ENCODE measurements around the gene MYOM1.
"Not testable (repeated sequence)": the region's sequence is repeated elsewhere in the genome, so short reads cannot be mapped to it uniquely, and the experiment has no call there.

MYOM1 gene

DNA sequence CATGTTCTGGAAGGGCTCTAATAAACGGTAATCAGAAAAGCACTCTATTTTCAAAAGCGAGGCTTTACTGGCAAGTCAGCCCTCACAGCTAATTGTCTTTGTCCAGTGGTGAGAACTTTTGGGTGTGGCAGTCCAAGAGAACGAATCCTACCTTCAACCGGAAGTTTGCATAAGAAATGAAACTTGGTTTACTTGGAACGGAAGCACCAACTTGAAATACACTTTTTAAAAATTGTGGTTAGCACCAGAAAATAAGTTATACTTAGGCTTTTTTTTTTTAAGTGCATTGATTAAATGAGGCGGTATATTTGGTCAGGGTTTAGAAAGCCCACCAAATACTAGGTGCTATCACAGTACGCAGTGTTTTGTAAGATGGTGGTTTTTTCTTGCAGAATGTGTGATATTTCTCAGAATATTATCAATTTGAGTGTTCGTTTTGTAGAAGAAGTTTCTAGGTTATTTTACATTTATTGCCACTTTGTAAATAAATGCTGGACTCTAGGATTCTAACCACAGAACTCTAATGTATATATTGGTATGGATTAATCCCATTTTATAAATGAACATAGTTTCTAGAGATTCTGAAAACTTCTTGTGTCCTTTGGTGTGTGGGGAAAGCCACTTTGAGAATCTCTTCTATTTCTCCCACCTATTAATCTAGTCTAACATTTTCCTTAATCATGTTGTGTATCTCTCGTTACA lies 29.0 kb upstream of the MYOM1 start:
- DNase-seq (ENCODE audit: low read depth): no peak

DNA sequence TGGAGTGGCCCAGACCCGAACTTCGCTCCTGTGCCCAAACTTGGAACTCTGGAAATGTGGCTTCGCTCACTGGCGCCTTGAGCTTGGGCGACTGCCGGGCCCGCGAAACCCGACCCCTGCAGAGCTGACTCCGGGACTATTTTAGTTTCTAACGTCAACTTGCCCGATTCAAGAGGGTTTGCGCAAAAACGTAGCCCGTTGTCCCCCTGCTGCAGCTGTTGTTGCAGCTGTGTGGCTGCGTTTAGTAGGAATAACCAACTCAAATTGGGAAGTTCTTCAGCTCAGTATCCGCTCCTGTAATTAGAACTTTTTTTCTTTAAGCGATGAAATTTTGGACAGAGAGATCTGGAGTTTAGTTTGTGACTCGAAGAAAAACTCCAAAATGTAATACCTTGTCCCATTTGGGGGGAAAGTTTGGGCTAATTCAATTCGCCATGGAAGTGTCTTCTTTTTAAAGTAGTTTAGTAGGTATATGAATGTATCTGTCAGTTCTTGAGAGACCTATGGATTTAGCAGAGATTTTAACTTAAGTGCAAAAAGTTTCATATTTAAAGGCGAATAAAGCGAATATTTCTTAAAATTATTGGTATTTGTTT lies 28.4 kb upstream of the MYOM1 start:
- no peak for DNase-seq (ENCODE audit: low read depth)

DNA sequence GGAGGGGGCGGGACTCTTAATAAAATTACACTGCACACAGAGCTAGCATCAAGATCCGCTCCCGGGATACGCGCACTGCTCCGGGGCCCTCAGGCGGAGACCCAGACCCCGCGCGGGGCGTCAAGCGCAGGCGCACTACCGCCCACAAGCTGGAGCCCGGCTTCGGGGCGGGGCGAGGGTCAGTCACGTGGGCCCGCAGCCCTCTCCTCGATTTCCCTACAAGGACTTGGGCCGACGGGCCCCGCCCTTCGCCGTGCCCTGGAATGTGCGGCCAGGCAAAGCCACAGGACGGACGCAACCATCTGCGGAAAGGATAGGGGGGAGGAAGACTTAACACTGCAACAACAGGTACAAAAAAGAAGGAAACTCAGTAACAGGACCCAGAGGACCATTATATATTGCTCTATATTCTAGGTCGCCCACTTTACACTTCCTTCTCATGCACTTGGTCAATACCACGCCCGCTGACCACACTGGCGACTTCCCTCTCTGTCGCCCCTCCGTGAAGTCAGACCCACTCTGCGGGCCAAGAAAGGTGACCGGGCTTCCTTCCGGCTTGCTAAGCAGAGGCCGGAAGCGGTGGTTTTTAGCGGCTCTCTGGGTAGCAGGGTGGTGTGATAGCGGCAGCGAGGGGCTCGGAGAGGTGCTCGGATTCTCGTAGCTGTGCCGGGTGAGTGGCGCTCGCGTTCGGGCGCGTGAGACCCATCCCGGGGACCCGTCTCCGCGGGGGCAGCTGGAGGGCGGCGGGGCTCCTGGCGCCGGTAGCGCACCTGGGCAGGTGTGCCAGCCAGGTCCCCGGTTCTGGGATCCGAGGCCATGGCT lies 27.7 kb upstream of the MYOM1 start, which contains the start of gene MYL12A:
MYL12A (plus strand) TSS at position 562 of the 822 bp plus-strand sequence. CDS start 5,447 bp downstream, outside the sequence.
- peak; percentile 96 for DNase-seq (ENCODE audit: low read depth)

DNA sequence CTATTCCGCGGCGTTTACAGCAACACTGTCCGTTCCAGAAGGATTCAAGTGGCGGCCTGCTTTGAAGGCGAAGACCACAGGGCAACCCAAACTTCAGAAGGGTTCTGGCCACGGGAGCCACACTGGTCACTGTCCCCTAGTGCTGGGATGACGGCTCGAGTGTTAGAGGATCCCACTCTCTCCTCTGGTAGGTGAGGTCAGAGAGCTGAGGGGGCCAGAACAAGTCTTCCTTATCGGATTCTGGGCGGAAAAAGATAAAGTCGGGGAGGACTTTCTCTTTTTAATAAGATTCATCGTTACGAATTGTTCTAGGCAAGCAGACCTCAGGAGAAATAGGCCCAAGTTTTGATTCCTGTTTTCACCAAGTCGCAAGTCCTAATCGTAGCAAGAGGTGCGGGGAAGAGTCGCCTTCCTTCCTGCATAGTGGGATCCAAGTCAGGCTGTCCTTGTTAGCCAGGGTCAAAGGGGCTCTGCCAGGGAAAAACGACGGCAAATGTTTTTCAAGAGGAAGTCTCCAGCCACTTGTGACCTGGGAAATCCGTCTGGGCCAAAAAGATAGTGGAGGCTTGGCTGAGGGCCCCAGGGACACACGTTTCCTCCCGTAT lies 27.0 kb upstream of the MYOM1 start:
- no peak for DNase-seq (ENCODE audit: low read depth)

DNA sequence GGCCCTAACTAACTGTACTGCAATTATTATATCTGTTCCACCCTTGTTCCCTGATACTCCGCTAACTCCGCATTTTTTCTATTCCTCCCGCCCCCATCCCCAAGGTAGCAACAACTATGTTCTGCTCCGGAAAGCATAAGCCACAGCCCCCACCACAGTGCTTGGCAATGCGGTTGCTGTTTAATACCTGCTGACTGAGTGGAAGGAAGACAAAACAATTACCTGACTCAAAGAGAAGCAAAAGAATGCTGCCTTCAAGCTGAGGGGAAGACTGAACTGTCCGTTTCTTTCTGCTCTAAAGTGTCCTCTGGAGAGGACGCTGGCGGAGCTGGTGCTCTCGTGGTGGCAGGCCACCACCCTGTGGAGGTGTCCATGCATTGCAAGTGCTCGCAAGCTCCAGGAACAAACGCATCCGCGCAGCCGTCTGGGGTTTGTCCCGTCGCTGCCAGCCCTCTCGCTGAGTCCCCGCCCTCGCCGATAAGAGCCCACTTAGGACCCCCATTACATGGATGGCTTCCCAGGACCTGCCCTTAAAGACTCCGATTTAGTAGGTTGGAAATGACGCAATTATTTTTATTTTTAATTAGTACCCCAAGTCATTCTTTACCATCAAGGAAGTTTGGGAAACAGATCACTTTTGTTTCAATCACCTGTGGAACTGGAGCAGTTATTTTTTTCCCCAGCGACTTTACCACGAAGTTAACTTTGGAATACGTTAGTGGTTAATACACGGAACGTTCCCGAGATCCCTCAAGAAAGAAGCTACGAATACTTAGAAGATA lies 26.3 kb upstream of the MYOM1 start:
- no peak for DNase-seq (ENCODE audit: low read depth)

DNA sequence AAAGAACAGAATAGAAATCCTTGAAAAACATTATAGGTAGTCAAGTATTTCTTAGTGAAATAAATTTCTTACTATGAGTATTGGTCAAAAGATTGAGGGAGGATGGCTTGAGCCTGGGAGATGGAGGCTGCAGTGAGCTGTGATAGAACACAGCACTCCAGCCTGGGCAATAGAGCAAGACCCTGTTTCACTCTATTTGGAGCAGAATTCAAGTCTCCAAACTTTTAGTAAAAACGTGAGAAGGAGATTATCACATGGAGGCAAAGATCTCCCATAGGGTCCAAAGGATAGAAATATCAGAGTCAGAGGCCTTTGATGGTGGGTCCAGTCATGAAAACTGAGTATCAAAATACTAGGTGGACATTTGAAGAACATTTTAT lies 25.4 kb upstream of the MYOM1 start:
- DNase-seq (ENCODE audit: low read depth): no peak

DNA sequence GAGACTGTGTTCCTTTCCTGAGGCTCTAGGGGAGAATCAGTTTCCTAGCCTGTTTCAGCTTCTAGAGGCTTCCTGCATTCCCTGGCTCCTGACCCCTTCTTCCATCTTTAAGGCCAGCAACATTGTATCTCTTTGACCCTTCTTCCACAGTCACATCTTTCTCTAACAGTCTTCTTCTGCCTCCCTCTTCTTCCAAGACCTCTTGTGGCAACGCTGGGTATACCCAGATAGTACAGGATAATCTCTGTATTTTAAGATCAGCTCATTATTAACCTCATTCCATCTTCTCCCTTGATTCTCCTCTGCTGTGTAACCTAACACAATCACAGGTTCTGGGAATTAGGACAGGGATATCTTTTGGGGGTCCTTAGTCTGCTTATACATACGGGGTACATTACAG lies 19.0 kb upstream of the MYOM1 start:
- no peak for DNase-seq (ENCODE audit: low read depth)

DNA sequence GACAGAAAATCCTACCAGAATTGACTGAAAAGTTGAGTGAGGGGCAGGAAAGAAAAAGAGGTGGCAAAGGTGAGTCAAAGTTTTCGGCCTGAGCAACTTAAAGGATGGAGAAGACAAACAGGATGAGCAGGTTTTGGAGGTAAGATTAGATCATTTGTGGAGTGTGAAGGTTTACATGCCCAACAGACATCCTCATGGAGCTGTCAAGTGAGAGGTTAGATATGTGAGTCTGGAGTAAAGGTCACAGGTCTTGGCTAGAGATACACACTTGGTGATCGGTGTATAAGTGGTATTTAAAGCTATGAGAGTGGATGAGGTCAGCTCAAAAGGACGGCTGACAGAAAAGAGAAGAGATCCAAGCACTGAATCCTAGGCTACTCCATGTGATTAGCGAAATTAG lies 16.7 kb upstream of the MYOM1 start:
- no peak for DNase-seq (ENCODE audit: low read depth)

DNA sequence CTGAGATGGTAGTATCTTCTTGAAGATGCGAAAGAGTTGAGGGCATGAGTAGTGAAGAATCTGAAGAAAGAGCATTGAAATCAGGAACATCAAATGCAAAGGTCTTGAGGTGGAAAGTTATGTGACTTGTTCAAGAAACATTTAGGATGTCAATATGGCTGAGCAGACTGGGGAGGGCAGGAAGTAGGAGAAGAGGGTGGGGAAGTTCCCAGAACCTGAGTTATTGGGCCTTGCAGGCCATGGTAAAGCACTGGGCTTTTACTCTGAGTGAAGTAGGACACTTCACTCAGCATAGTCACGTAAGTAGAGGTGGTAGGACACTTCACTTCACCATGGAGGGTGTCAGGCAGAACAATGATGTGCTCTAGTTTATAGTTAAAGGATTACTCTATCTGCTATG lies 16.1 kb upstream of the MYOM1 start:
- no peak for DNase-seq (ENCODE audit: low read depth)

DNA sequence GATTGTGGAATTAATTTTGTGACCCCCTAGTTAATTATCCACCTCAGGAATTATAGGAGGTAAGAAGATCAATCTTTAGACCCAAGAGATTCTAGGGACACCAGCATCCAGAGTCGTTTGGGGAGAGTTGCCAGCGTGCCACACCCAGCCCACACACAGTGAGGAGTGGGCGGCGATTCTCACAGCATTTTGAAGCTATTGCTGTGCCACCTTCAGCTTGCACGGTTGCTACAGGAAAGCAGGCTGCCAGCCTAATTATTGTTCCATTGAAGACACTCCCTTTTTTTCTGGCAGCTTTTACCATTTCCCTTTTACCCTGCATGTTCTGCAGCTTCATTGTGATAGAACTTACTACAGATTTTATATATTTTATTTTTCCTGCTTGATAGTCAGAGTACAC lies 14.7 kb upstream of the MYOM1 start:
- DNase-seq (ENCODE audit: low read depth): no peak

DNA sequence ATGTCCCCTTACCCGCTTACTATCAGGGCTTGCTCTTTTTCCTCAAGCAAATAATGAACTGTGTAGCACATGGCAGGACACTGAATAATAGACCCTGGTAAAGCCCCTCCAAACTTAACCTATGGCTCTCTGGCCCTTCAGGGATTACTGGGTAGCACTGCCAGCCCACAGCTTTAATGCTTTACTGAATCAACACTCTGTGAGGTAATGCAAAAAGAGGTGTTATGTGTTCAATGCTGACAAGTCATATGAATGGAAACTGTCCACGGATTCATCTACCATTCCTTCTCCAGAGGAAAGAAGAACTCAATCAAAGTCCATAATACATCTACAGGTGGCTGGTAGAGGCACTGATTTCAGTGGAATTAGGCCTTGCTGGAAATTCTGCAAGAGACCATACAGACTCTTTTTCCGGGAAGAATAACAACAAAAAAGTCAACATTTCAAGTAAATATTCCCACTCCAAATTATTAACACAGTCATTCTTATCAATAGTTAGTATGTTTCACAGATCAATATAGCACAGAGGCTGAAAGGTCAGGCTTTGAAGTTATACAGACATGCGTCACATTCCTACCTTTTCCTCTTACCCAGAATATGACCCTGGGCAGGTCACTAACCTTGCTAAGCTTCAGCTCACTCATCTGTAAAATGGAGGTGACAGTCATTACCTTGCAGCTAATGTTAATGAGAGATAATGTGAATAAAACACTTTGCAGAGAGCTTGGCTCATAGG lies 13.8 kb upstream of the MYOM1 start:
- DNase-seq (ENCODE audit: low read depth): no peak

DNA sequence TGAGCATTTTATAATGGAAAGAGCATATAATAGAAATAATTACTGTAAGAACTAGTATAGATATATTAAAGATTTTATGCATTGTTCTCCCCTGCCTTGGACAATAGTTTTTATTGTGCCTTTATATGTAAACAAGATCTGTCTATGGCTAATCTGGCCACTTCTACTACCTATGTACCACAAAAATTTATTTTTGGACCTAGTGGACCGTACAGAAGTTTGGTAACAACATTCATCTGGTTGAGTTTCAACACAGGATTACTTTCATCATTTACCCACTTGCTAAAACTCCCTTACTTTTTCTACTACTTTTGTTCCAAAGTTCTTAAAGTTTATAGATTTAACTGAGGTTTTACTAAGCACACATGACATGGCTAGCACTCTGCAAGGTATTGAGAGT lies 13.2 kb upstream of the MYOM1 start:
- no peak for DNase-seq (ENCODE audit: low read depth)

DNA sequence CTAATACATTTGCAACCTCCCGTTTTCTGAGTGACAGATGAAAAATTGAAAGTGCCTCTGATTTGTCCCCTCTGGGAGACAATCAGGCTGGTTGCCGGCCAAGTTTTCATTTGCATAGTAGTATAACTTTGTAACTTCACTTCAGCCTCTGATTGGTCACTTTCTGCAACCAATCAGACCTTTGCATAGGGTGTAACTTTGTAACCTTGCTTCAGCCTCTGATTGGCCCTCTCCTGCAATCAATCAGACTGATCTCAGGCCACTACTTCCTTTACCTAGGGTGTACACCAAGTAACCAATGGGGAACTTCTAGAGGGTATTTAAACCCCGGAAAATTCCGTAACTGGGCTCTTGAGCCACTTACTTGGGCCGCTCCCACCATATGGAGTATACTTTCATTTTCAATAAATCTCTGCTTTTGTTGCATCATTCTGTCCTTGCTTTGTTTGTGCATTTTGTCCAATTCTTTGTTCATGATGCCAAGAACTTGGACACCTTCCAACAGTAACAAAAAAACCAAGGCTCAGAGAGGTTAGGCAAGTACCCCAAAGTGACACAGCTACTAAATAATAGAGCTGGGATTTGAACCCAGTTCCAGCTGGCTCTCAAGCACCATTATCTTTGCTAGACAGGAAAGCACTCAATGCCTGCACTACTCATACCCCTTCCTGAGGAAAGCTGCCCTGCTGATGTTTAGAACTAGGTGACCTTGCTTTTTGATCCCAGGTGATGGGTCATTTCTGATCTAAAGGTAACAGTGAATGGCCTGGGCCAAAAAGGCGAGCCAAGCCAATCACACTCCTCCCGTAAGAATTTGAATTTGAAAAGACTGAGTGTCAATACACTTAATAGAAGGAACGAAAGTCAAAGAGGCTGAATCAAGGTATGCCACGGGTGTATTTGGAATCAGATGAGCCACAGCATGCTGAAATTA lies 10.9 kb upstream of the MYOM1 start:
- DNase-seq (ENCODE audit: low read depth): no peak

DNA sequence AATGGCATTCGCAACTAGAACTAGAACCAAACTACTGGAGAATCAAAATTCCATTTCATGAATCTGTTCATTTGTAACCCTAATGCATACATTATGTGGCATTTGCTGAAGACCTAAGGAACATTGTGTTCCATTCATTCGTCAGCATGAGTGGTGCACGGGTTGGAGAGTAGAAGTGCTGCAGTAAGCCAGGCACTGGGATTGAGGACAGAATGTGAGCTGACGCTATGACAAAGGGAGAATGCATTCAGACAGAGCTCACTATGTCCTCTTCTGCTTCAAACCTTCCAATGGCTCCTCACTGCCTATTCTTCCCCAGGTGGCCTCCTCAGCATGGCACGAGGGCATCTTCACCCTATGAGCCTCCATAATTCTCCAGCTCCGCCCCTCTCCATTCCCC lies 6.3 kb upstream of the MYOM1 start:
- DNase-seq (ENCODE audit: low read depth): no peak

DNA sequence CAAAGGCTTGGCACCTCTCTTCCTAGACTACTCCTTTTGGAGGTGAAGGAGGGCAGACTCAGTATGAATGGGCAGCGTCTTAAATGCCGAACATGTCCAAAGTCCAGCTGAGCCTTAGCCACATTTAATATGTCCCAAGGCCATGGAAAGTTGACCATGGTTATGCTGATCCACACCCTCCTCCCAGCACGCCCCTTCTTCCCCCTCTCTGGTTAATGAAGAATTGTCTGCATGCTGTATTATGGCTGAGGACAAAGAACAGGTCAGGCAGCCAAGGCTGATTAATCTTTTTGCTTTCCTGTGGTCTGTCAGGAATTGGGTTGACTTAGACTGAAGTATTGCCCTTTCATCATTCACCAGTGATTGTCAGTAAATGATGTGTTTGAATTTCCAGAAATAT lies 5.8 kb upstream of the MYOM1 start:
- DNase-seq (ENCODE audit: low read depth): no peak

DNA sequence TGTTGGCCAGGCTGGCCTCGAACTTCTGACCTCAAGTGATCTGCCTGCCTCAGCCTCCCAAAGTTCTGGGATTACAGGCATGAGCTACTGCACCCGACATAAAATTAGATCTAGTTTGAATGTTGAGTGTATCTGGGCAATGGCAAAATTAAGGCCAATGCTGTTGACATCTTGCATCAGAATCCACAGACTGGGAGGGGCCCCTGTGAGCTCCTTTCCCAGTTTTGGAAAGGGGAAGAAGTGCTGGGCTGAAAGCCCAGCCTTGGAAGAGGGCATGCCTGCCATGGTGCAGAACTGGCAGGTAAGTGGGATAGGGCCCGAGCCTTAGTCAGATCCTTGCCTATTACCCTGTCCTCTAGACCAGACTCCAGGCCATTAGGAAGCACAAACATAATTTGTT lies 4.5 kb upstream of the MYOM1 start:
- no peak for DNase-seq (ENCODE audit: low read depth)

DNA sequence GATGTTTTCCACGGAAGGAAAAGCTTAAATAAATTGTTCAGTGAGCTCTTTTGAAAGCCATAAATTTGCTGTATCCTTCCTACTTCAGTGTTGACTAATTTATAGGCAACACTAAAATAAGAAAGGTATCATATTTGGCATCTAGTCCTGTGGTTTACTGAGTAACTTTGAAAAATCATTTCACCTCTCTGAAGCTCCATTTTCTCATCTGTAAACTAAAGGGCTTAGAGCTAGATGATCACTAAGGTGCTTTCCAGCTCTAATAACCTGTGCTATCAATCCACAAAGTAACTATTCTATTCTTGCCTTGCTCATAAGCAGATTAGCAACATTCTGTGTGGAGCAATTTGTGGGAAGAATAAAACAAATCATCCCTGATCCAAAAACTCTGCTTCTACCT lies 3.6 kb upstream of the MYOM1 start:
- no peak for DNase-seq (ENCODE audit: low read depth)

DNA sequence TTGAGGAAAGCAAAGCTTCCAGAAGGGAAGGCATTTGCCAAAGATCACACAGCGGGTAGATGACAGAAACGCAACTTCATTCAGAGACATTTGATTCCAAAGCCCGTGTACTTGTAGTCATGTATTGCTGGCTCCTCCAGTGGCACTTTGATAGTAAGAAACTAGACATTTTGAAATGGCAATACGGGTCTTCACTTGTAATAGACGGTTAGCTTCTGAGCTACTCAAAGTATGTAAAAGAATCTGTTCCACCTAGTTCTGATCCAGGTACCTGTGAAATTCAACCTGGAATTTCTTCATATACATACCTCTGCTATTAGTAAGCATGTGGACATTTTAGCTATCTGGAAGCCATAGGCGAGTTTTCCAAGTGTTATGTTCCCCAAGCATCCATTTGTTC lies 1.7 kb upstream of the MYOM1 start:
- no peak for DNase-seq (ENCODE audit: low read depth)

DNA sequence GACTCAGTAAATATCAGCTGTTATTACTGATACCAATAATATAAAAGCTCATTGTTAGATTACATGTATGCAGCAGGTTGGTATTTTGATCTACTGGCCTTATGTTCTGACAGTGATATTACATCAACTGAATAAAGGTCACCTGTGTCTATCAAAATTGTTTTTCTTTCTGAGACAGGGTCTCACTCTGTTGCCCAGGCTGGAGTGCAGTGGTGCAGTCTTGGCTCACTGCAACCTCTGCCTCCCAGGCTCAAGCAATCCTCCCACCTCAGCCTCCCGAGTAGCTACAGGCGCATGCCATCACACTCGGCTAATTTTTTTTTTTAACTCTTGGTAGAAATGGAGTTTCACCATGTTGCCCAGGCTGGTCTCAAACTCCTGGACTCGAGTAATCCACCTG lies 1.1 kb upstream of the MYOM1 start:
- not testable (repeated sequence) for DNase-seq (ENCODE audit: low read depth)

DNA sequence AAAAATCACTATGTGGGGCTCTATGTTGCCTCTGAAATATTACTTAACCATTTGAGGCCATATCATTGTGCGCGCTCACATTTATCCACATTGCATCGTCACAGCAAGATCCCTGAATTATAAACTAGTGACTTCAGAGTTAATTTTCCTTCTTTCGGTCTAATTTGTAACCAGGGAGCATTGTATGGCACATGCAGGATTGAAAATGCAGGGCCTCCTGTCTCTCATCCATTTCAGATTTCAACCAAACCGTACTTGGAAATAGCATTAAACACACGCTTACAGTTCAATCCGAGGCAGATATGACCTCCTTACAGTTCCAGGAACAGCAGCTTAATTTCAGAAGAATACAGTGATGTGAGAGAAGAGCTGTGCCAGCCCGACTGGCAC lies 532 bp downstream of the MYOM1 start:
- DNase-seq (ENCODE audit: low read depth): no peak

All from HS-5 (cell line).